Fibroblast of skin of abdomen (primary cell): ENCODE measurements around the gene CRACR2B.

Experiments used
- DNase-seq: peaks from one replicate; pipeline ENCODE4 v3.0.0-alpha.2; 2013

CRACR2B gene

GRCh38 chr11:870127-870413 lies 42.4 kb downstream of the CRACR2B start:
- DNase-seq = no peak

DNA sequence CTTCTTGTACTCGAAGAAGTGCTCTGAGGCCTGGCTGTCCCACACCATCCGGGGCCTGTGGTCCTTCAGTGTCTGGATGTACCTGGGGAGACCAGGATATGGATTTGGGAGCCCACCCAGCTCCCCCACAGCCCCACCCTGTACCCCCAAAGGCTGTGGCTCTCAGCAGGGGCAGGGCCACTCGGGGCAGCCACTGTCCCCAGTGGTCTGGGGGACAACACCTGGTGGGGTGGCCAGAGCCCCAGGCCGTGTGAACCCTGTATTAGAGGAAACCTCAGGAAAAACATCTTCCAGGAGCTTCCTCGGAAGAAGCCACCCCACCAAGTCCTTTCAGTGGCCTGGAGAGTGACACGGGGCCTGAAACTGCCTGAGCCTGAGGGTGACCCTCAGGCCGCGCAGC lies 42.7 kb downstream of the CRACR2B start:
- no peak for DNase-seq

GRCh38 chr11:871472-871871 lies 43.8 kb downstream of the CRACR2B start:
- no peak for DNase-seq

GRCh38 chr11:872799-873198 lies 45.1 kb downstream of the CRACR2B start:
- no peak for DNase-seq

GRCh38 chr11:873706-874105 lies 46.0 kb downstream of the CRACR2B start:
- DNase-seq = no peak

DNA sequence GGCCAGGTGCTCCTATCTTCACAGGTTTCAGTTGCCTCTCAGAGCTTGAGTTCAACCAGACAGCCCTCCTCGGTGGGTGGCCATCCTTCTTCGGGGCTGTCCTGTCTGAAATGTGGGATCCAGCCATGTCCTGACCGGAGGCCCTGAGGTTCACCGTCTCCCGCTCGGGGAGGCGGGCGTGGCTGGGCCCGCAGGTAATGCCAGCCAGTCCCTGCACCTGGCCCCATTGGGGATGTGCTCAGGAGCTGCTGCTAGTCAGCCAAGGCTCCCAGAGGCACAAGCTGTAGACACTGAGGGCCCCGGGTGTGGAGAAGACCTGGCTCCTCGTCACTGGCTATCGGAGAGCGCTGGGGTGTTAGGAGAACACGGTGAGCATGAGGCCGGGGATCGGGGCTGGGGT lies 47.5 kb downstream of the CRACR2B start:
- no peak for DNase-seq

DNA sequence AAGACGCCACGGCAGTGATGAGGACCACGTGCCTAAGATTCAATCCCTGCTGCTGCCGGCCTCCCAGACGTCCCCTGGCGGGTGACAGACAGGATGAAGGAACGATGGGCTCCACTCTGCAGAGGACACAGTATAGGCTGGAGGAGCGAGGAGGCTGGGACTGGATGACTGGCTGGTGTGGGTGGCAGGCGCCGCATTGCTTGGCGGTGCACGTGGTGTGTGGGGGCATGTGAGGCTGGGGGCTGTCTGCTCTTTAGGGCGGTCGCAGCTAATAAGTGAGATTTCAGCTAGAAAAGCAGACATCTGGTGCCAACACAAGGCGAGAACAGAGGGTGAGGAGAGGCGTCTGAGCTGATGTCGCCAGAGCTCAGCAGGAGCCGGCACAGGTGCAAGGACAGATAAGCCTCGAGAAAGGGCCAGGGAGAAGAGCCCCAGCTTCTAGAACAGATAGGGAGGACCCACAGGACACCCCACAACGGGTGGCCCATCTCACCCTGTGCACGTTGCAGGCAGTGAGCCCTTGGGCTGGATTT lies 48.1 kb downstream of the CRACR2B start:
- DNase-seq = no peak

DNA sequence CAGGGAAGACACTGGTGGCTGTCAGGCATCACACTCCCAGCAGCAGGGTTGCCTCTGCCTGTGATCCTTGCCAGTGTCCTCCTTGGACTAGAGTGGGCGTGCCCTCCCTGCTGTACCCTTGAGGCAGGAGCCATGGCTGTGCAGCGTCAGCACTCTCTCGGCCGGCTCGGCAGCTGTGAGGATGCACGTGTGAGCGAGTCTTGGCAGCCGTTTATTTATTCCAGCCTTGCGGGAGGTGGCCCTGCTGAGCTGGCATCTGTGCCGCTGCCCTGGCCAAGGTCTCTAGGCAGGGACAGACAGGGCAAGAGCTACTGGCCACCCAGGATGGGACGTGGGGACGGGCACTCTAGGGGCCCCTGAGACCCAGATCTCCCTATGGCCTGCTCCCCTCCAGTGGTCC lies 48.8 kb downstream of the CRACR2B start:
- DNase-seq = no peak

GRCh38 chr11:877565-877964 lies 49.8 kb downstream of the CRACR2B start:
- no peak for DNase-seq

DNA sequence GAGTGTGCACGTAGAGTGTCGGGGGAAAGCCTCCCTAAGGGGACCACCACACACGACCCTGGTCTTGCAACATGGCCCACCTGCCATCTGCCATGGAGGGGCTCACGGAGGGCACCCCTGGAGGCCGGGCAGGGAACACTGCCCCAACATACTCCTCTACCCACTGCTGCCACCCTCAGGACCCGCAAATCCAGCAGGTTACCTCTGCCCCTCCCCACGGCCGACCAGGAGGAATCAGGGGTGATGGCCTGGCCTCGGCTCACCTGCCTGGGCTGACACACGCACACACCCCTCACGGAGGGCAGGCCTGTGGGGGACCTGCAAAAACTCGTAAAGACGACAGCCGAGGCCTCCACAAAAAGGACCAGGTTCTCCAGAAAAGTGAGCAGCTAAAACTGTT lies 52.7 kb downstream of the CRACR2B start:
- DNase-seq = no peak
